Endothelial cell (in vitro differentiated cells): ENCODE data around the gene POLR2H. TPM values are rescaled to one million over a fixed set of nuclear protein-coding genes. Genes with fewer than 3 reads are reported as not detected.

Experiments
- DNase-seq: peaks from one replicate; pipeline ENCODE4 v3.0.0; 2021; ENCODE audit warnings: low spot score
- H3K27ac Mint-ChIP-seq: one replicate; pipeline ENCODE4 v1.8.0; 2021; ENCODE audit warnings: mixed read lengths, inconsistent platforms; ENCODE audit not compliant: unreplicated experiment
- H3K27me3 Mint-ChIP-seq: one replicate; pipeline ENCODE4 v1.8.0; 2021; ENCODE audit warnings: mild to moderate bottlenecking, moderate library complexity, mixed read lengths, inconsistent platforms; ENCODE audit not compliant: unreplicated experiment
- H3K36me3 Mint-ChIP-seq: one replicate; pipeline ENCODE4 v1.8.0; 2021; ENCODE audit warnings: mild to moderate bottlenecking, low read depth, mixed read lengths, inconsistent platforms; ENCODE audit not compliant: unreplicated experiment
- H3K4me1 Mint-ChIP-seq: one replicate; pipeline ENCODE4 v1.8.0; 2021; ENCODE audit warnings: mild to moderate bottlenecking, mixed read lengths, inconsistent platforms; ENCODE audit not compliant: unreplicated experiment
- H3K4me3 Mint-ChIP-seq: one replicate; pipeline ENCODE4 v1.8.0; 2021; ENCODE audit warnings: mild to moderate bottlenecking, mixed read lengths, inconsistent platforms; ENCODE audit not compliant: unreplicated experiment
- H3K9me3 Mint-ChIP-seq: one replicate; pipeline ENCODE4 v1.8.0; 2021; ENCODE audit warnings: mixed read lengths, inconsistent platforms; ENCODE audit not compliant: unreplicated experiment
- total RNA-seq: library from RNA; stranded (reverse); fragmentation: NEBNext Ultra II Directional; extraction: Animal tissue kit (Norgen Biotek cat#: 25700); gene quantifications from one replicate; pipeline ENCODE4 v1.2.1, GENCODE V29; 2021; ENCODE audit not compliant: unreplicated experiment
- TF ChIP-seq, protein P1 (sequence below): fragments of 200-600 bp; sonication (generic); IDR thresholded peaks from one replicate; pipeline ENCODE4 v1.5.0; 2021; ENCODE audit warnings: antibody characterized with exemption; ENCODE audit not compliant: unreplicated experiment

The POLR2H gene
- total RNA-seq, 1 donor from 2014 or later: 56.1 TPM

DNA sequence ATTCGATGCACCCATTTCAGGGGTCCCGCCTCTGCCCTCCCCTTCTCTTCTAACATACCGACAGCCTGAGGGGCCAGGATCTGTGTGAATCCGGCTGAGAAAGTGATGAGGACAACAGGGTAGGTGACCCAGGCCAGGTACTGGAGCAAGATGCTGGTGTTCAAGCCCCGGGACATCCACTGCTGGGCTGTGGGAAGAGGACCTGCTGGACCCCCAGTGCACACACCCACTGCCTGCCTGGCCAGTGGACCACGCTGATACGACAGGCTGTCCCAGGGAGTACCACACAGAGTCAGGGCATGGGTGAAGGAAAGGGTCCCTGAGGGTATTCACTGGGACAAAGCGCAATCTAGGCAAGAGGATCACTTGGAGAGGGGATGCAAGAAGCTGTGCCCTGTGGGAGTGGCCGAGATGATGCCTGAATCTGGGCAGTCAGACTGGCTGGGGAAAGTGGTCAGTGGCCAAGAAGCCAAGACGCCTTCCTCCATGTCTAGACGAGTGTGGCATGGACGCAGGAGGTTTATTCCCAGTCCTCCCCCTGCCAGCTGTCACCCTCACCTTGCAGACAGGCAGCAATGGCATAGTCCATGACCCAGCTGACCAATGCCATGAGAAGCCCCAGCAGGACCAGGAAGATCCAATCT is 3.3 kb upstream of the POLR2H start:
- no peak overlapping the region for H3K27ac Mint-ChIP-seq
- peaks cover 5% of the 10 kb centered on the region for H3K36me3 Mint-ChIP-seq
- peaks cover 6% of the 10 kb centered on the region for H3K27me3 Mint-ChIP-seq
- H3K9me3 Mint-ChIP-seq: no peaks in the 10 kb centered on the region
- TF ChIP-seq, protein P1, sequence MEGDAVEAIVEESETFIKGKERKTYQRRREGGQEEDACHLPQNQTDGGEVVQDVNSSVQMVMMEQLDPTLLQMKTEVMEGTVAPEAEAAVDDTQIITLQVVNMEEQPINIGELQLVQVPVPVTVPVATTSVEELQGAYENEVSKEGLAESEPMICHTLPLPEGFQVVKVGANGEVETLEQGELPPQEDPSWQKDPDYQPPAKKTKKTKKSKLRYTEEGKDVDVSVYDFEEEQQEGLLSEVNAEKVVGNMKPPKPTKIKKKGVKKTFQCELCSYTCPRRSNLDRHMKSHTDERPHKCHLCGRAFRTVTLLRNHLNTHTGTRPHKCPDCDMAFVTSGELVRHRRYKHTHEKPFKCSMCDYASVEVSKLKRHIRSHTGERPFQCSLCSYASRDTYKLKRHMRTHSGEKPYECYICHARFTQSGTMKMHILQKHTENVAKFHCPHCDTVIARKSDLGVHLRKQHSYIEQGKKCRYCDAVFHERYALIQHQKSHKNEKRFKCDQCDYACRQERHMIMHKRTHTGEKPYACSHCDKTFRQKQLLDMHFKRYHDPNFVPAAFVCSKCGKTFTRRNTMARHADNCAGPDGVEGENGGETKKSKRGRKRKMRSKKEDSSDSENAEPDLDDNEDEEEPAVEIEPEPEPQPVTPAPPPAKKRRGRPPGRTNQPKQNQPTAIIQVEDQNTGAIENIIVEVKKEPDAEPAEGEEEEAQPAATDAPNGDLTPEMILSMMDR: no peak
- no peak for DNase-seq
- peaks cover 4% of the 10 kb centered on the region for H3K4me1 Mint-ChIP-seq
- no peak overlapping the region for H3K4me3 Mint-ChIP-seq

DNA sequence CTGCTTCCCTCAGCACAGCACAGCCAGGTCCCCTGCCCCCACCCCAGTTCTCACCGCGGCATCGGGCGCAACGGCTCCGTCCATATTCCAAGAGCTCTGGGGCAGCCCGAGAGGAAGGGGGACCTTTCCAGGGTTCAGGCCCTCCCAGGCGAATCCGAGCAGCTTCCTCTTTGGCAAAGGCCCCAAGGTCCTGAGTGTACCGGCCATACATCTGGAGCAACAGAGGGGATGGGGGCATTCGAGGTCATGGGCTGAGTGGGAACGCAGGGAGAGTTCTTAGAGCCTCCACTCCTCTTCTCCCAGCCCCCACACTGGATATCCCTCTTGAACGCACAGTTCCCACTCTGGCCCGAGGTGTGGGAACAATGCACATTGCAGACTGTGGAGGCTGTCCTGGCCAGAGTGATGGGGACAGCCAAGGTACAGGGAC is 2.6 kb upstream of the POLR2H start:
- Mint-ChIP-seq H3K27ac (no peak overlapping the region), H3K36me3 (peaks cover 5% of the 10 kb centered on the region), H3K27me3 (peaks cover 7% of the 10 kb centered on the region), H3K4me1 (peaks cover 7% of the 10 kb centered on the region), H3K9me3 (no peaks in the 10 kb centered on the region), H3K4me3 (no peak overlapping the region)
- no peak for DNase-seq
- TF ChIP-seq, protein P1: no peak

GRCh38 chr3:184359610-184360009 is 1.9 kb upstream of the POLR2H start:
- no peak for DNase-seq
- Mint-ChIP-seq H3K4me1 (peaks cover 11% of the 10 kb centered on the region), H3K4me3 (no peak overlapping the region), H3K36me3 (peaks cover 8% of the 10 kb centered on the region), H3K27ac (no peak overlapping the region), H3K27me3 (peaks cover 9% of the 10 kb centered on the region), H3K9me3 (no peaks in the 10 kb centered on the region)
- TF ChIP-seq, protein P1: no peak

GRCh38 chr3:184360070-184360928 is 1.2 kb upstream of the POLR2H start:
- peak overlapping the region; percentile 58 for H3K27ac Mint-ChIP-seq
- H3K4me3 Mint-ChIP-seq: peak overlapping the region; percentile 89

More at GRCh38 chr3:184360070-184360928, 1.2 kb upstream of the POLR2H start:
- peaks cover 13% of the 10 kb centered on the region for H3K36me3 Mint-ChIP-seq
- no peaks in the 10 kb centered on the region for H3K9me3 Mint-ChIP-seq
- DNase-seq: no peak
- peaks cover 18% of the 10 kb centered on the region for H3K4me1 Mint-ChIP-seq
- peaks cover 9% of the 10 kb centered on the region for H3K27me3 Mint-ChIP-seq
- TF ChIP-seq, protein P1: no peak
